Measurements from ENCODE around the gene CDKN2D. TPM values are rescaled to one million over a fixed set of nuclear protein-coding genes. Genes with fewer than 3 reads are reported as not detected.
A peak's percentile ranks its signal among the peaks of the same experiment; 100 is the strongest.

The CDKN2D gene
- total and polyA plus RNA-seq, 10 of the 15 experiments (the other 5 are each of a cell fraction or from before 2014, with no cell fraction given): 0.53 to 17.2 (median 6.7) TPM

GRCh38 chr19:10580979-10581631, 12.3 kb upstream of the CDKN2D start (continued):
- TF ChIP-seq ZNF384 (IDR thresholded peaks at IDR 0.05; ENCODE audit: borderline replicate concordance, low read depth, low read length) (peak; percentile 22; the same call in 1 of the 2 replicates), ZNF207 (IDR thresholded peaks at IDR 0.05; ENCODE audit: borderline replicate concordance) (peak; percentile 84; the same call in 1 of the 2 replicates), NKRF (conservative IDR thresholded peaks at IDR 0.05) (0 out of 2 replicates have a peak, but pooled peaks have one; percentile 26), MLLT1 (IDR thresholded peaks at IDR 0.05) (0 out of 2 replicates have a peak, but pooled peaks have one; percentile 28), ESRRA (IDR thresholded peaks at IDR 0.05; ENCODE audit: low read length) (no peak), KLF5 (IDR thresholded peaks at IDR 0.05; ENCODE audit: partially characterized antibody) (no peak), NRF1 (conservative IDR thresholded peaks at IDR 0.05; ENCODE audit: low read depth, low read length) (no peak), HDAC6 (IDR thresholded peaks at IDR 0.05; ENCODE audit: unreplicated experiment) (no peak), ZNF217 (IDR thresholded peaks at IDR 0.05) (no peak)

Measured in GM12878 (cell line).